RWPE2 (cell line): ENCODE measurements around the gene TMCO1.
A peak's percentile ranks its signal among the peaks of the same experiment; 100 is the strongest.
"Not testable (repeated sequence)": the region's sequence is repeated elsewhere in the genome, so short reads cannot be mapped to it uniquely, and the experiment has no call there.

ENCODE experiments used
- ATAC-seq: fragments of 200-7000 bp; cut with Tn5 transposase; 3 replicates; pipeline ENCODE4 v1.9.1; 2021; ENCODE audit warnings: low read depth
- DNase-seq: peaks from one replicate; pipeline ENCODE4 v3.0.0-alpha.2; 2020; ENCODE audit warnings: low spot score
- H3K27ac ChIP-seq: fragments of 450-650 bp; 2 replicates; pipeline ENCODE4 v1.5.1; 2017; ENCODE audit warnings: mild to moderate bottlenecking; ENCODE audit not compliant: poor library complexity, severe bottlenecking
- H3K27me3 ChIP-seq: fragments of 250-450 bp; sonication (Bioruptor Pico); 2 replicates; pipeline ENCODE4 v1.5.1; 2021; ENCODE audit warnings: mild to moderate bottlenecking, moderate library complexity; ENCODE audit not compliant: insufficient read depth, poor library complexity, severe bottlenecking
- H3K36me3 ChIP-seq: fragments of 250-450 bp; sonication (Bioruptor Pico); 2 replicates; pipeline ENCODE4 v1.5.1; 2020; ENCODE audit warnings: low read depth, mild to moderate bottlenecking, moderate library complexity
- H3K4me1 ChIP-seq: fragments of 250-450 bp; sonication (Bioruptor Pico); 2 replicates; pipeline ENCODE4 v1.5.1; 2021; ENCODE audit warnings: mild to moderate bottlenecking, moderate library complexity; ENCODE audit not compliant: insufficient read depth, poor library complexity, severe bottlenecking
- H3K4me3 ChIP-seq: fragments of 250-450 bp; sonication (Bioruptor Pico); 2 replicates; pipeline ENCODE4 v1.5.1; 2021; ENCODE audit warnings: mild to moderate bottlenecking, moderate library complexity; ENCODE audit not compliant: severe bottlenecking
- H3K9me3 ChIP-seq: fragments of 250-450 bp; sonication (Bioruptor Pico); 2 replicates; pipeline ENCODE4 v1.5.1; 2021; ENCODE audit warnings: mild to moderate bottlenecking, moderate library complexity; ENCODE audit not compliant: severe bottlenecking
- CTCF ChIP-seq: fragments of 450-650 bp; IDR thresholded peaks from one replicate; pipeline ENCODE4 v1.5.1; 2017; ENCODE audit warnings: mild to moderate bottlenecking, moderate library complexity; ENCODE audit not compliant: poor library complexity, severe bottlenecking

TMCO1 gene

GRCh38 chr1:165799387-165799786, 30.7 kb upstream of the TMCO1 start:
- no peak for ATAC-seq
- DNase-seq: no peak
- H3K27me3 ChIP-seq: no peaks in the 10 kb centered on the region
- no peak overlapping the region for H3K27ac ChIP-seq
- no peak for TF ChIP-seq CTCF
- no peaks in the 10 kb centered on the region for H3K36me3 ChIP-seq
- H3K4me1 ChIP-seq: no peaks in the 10 kb centered on the region
- peaks cover 2% of the 10 kb centered on the region for H3K9me3 ChIP-seq
- no peak overlapping the region for H3K4me3 ChIP-seq

DNA sequence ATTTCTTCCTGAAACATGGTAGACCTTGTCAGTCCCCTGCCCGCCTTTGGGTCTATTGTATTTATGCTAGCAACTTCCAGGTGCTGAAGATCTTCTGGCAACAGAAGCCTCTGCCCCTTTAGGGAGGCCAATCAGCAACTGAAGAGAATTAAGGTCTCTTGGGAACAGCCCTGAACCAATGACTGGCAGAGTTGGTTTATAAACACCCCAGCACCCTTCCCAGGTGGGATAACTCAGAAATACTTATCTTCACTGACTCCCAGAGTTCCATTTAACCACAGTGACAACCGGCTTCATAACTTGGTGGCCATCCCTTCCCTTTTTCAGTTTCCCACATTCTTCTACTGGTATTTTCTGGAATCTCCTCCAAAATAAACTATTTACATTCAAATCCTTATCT, 27.2 kb upstream of the TMCO1 start:
- Histone ChIP-seq H3K9me3 (peaks cover 2% of the 10 kb centered on the region), H3K27ac (no peak overlapping the region), H3K36me3 (no peaks in the 10 kb centered on the region), H3K27me3 (no peaks in the 10 kb centered on the region), H3K4me3 (no peak overlapping the region), H3K4me1 (no peaks in the 10 kb centered on the region)
- TF ChIP-seq CTCF: no peak
- DNase-seq (no peak), ATAC-seq (no peak)

DNA sequence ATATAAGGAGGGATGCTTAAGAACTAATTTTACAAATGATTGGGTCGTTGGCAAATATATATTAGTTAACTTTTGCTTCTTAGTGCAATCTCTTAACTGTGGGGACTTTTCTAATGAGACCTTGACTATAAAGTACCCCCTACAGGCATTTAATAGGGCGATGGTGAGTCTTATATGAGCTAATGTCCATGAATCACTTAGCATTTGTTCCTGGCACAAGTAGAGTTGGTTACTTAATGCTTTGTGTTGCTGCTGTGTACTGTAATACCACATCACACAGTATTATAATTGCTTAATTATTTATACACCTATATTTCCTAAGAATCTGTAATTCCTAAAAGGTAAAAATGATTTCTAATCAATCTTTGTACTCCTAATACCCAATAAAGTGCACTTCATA, 25.3 kb upstream of the TMCO1 start:
- ATAC-seq (peak; percentile 42; the same call in 1 of the 3 replicates), DNase-seq (no peak)
- Histone ChIP-seq H3K27ac (no peak overlapping the region), H3K36me3 (no peaks in the 10 kb centered on the region), H3K27me3 (no peaks in the 10 kb centered on the region), H3K4me3 (no peak overlapping the region), H3K9me3 (no peaks in the 10 kb centered on the region), H3K4me1 (no peaks in the 10 kb centered on the region)
- no peak for TF ChIP-seq CTCF

DNA sequence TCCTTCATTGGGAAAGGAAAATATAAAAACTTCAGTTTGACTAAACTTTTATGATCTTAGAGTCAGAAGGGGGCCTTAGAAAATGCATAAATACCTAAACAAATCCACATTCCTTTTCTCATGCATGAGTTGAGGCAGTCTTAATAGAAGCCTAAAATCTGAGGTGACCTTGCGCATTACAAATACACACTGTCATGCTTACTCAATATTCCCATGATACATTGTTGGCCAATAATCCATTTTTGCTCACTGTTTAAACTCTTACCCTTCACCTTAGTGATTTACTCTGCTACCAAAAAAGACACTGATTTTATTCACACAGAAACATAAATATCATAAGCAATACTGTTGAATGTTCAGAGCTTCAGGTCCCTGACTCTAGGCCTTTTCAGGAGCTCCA, 19.1 kb upstream of the TMCO1 start:
- Histone ChIP-seq H3K4me3 (no peak overlapping the region), H3K36me3 (no peaks in the 10 kb centered on the region), H3K27ac (no peak overlapping the region), H3K4me1 (no peaks in the 10 kb centered on the region), H3K9me3 (no peaks in the 10 kb centered on the region), H3K27me3 (no peaks in the 10 kb centered on the region)
- DNase-seq (no peak), ATAC-seq (no peak)
- TF ChIP-seq CTCF: no peak

- not testable (repeated sequence) for H3K27me3 ChIP-seq, H3K4me3 ChIP-seq, H3K36me3 ChIP-seq, ATAC-seq, DNase-seq, H3K4me1 ChIP-seq, H3K27ac ChIP-seq, H3K9me3 ChIP-seq
Measured at GRCh38 chr1:165783519-165783918, 14.9 kb upstream of the TMCO1 start.

DNA sequence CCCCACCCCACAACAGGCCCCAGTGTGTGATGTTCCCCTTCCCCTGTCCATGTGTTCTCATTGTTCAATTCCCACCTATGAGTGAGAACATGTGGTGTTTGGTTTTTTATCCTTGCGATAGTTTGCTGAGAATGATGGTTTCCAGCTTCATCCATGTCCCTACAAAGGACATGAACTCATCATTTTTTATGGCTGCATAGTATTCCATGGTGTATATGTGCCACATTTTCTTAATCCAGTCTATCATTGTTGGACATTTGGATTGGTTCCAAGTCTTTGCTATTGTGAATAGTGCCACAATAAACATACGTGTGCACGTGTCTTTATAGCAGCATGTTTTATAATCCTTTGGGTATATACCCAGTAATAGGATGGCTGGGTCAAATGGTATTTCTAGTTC, 9.5 kb upstream of the TMCO1 start:
- H3K36me3 ChIP-seq, DNase-seq, H3K4me1 ChIP-seq, H3K4me3 ChIP-seq, H3K27me3 ChIP-seq, H3K27ac ChIP-seq, ATAC-seq, H3K9me3 ChIP-seq: not testable (repeated sequence)
